OCI-M2 (cell line): ENCODE measurements around the gene MITF.

Experiments used
- DNase-seq: peaks from one replicate; lab custom pipeline; 2025; ENCODE audit not compliant: unreplicated experiment; lab: John Stamatoyannopoulos, UW

MITF gene

GRCh38 chr3:70003119-70003518, 263.9 kb downstream of the MITF start:
- no peak for DNase-seq

GRCh38 chr3:70006089-70006488, 266.8 kb downstream of the MITF start:
- no peak for DNase-seq

GRCh38 chr3:70010346-70010745, 271.1 kb downstream of the MITF start:
- DNase-seq: no peak

- no peak for DNase-seq
These were observed 272.3 kb downstream of the MITF start for GRCh38 chr3:70011582-70011981.
